HG03066 (cell line): Measurements from ENCODE around the gene APOBEC2.
A peak's percentile ranks its signal among the peaks of the same experiment; 100 is the strongest.

Source experiments
- ATAC-seq: cut with Tn5 transposase; IDR thresholded peaks from one replicate; pipeline ENCODE4 v1.9.1; 2021; ENCODE audit warnings: low read depth; ENCODE audit not compliant: unreplicated experiment

APOBEC2 gene

GRCh38 chr6:41056768-41057490 is 3.9 kb downstream of the APOBEC2 start:
- no peak for ATAC-seq

- ATAC-seq, result no peak
These were observed 5.8 kb downstream of the APOBEC2 start for GRCh38 chr6:41058783-41059181.

DNA sequence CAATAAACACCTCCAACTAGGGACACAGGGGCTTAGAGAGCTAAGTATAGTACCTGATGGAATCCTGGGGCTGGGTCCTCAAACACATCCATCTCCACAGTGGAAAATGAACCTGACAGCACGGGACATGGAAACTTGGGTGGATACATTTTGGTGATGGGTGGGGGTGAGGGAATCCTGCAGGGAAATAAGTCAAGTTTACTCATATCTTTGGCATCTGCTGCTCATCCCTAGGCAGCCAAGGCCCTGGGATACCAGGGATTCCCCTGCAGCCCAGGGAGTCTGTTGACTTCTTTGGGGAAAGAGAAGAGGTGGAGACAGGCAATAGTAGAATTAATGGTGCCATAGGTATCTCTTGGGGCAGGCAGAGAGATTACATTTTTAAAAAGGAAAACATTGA is 6.6 kb downstream of the APOBEC2 start:
- no peak for ATAC-seq

DNA sequence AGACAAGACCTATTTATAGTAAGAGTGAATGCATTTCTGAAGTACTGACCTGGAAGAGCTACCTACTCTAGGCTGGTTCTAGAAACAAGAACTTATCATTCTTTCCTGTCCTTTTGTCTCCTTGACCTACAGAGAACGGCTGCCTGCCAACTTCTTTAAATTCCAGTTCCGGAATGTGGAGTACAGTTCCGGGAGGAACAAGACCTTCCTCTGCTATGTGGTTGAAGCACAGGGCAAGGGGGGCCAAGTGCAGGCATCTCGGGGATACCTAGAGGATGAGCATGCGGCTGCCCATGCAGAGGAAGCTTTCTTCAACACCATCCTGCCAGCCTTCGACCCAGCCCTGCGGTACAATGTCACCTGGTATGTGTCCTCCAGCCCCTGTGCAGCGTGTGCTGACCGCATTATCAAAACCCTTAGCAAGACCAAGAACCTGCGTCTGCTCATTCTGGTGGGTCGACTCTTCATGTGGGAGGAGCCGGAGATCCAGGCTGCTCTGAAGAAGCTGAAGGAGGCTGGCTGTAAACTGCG is 8.3 kb downstream of the APOBEC2 start:
- ATAC-seq, result no peak

DNA sequence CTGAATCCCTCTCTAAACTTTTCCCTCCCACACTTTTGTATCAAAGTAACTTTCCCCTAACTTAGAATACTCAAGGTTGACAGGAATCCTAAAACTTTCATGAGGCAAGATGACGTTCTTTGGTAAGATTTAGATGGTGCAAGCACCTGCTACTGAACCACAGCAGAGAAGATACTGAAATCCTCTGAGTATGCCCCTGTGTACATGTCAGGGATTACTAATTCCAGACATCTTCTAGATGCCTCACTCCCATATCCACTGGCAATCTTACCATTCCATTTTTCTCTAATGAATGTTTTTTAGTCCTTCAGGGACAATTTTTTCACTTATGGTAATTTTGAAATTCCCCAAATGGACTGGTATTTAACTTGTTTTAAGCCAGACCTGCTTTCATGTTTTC is 9.1 kb downstream of the APOBEC2 start:
- no peak for ATAC-seq

DNA sequence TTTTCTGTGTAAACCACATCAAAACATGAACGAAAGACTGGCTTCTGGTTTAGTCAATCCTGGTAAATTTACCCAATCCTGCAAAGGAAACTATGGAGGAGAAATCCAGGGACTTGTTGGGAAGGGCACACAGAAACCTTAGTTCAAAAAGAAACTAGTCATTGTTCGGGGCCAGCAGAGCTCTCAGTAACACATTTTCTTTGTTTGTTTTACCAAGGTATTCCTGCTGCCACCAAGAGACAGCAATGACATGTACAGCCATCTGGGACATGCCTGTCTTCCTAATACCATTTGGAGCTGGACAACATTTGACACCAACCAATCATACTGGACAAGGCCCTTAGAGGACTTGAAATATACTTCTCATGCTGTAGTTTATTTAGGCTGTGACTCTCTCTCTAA is 10.9 kb downstream of the APOBEC2 start:
- ATAC-seq, result no peak

DNA sequence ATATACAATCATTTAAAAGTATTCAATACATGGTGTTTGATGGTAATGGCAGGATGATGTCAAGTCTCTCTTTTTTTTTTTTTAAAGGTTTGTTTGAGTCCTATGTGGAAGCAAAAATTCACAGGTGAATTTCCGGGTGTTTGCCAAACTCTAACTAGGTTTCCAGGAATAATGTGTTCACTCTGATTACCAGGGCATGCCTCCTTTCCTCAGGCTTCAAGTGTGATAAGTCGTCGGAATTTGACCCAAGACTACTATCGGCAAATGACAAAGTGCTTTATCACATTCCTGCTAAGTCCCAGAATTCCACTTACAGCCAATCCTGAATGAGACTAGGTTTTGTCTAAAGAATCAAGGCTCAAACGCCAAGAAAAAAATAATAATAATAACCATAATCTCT is 11.8 kb downstream of the APOBEC2 start:
- no peak for ATAC-seq

- ATAC-seq, result no peak
These were observed 12.6 kb downstream of the APOBEC2 start for GRCh38 chr6:41065550-41066026.

DNA sequence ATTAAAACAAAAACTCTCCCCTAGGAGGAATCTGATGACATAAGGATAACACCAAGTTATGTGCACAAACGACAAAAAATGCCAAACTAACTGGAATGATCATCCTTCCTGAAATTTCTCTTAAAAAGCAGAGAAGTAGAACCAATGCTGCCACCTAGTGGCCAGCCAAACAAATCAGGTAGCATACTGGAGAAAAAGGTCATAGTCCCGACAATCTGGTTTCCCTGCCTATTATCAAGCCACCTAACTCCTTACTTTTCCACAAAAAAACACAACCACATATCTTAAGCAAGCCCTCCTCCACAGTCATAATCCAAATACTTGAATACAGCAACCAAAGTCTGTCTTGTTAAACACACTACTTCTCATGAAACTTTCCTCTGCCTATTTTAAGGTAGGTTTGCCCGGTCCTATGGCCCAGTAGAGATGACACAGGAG is 13.9 kb downstream of the APOBEC2 start:
- ATAC-seq, result no peak

GRCh38 chr6:41071501-41071922 is 18.5 kb downstream of the APOBEC2 start:
- ATAC-seq, result no peak

GRCh38 chr6:41071923-41072835 is 19.2 kb downstream of the APOBEC2 start, which contains the start of gene OARD1:
OARD1 (minus strand) TSS chr6:41072356; CDS start chr6:41071634, 722 bp downstream.
- ATAC-seq, result peak; percentile 60

- peak; percentile 60 for ATAC-seq
These were observed 19.8 kb downstream of the APOBEC2 start, which contains the start of gene NFYA for GRCh38 chr6:41072836-41073202. NFYA (plus strand) TSS chr6:41072974; CDS start chr6:41079090, 6,116 bp downstream.

- peak; percentile 31 for ATAC-seq
These were observed 20.4 kb downstream of the APOBEC2 start for GRCh38 chr6:41073203-41073967.

DNA sequence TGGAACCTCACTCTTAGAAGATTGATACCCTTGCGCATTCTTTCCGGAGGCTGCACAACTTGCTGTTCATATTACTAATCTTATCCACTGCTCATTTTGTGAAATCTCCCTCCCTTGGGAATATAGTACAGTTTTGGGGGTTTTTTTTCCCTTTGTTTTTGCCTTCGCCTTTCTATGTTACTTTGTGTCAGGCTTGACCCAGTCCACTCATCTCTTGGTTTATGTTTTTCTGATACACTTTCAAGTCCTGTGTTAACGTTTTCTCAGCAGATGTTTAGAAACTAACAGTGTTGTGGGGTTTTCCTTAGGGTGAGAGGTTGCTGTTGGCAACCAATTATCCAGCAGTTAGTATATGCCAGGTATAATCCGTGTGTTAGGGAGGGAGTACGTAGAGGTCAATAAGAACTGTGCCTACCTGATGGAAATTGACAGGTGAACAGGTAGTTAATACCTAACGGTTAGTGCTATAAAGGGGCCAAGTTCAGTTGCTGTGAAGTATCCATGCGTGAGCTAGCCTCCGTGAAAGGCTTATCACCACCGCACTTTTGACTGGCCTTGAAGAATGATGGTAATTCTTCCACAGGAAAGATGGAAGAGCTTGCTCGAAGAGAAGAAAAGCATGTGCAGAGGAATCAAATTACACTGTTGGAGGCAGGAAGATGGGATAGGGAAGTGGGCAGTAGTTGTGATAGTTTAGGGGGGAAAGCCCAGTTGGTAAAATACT is 21.1 kb downstream of the APOBEC2 start:
- no peak for ATAC-seq

DNA sequence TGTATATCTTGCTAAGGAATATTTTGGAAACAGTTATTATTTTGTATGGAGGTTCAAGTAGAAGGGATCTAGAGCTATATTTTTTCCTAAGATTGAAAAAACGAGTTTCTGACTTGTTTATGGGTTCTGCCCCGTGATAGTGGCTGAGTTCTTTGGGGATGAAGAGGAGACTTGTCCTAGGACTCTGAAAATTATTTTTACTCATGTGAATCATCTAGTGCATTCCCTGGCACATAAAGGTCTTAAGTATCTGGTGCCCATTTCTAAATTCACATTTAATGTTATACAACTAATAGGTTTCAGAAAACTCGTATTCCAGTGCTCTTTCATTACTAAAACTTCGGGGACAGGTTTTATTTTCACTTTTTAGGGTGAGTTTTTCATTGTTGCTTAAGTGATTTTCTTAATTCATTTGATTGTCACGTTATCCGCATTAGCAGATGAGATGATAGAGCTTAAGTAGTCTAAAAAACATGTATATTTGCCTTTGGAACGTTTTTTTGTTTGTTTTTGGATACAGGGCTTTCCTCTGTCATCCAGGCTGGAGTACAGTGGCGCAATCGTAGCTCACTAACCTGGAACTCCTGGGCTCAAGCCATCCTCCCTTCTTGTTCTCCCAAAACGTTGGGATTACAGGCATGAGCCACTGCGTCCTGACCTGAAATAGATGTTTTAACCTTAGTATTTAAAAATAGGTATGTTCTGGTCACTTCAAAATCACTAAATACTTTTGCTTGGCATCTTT is 21.9 kb downstream of the APOBEC2 start:
- no peak for ATAC-seq

GRCh38 chr6:41075651-41076626 is 22.9 kb downstream of the APOBEC2 start:
- ATAC-seq, result no peak

DNA sequence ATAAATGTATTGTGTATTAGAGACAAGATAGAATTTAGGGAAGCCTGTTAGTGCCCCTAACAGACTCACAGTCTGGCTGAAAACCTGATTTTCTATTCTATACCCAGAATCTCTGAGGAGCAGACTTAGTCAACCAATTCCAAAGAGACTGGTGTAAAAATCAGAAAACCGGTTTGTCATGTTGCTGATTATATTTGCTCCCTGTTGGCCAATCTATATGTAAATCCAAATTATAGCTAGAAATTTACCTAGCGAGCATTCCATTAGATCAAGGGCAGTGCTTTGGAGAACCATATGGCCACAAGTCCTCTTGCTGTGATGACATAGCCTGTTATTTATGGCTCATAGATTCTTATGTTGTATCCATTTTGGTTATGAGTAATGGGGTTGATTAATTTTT is 24.5 kb downstream of the APOBEC2 start:
- ATAC-seq, result no peak

- ATAC-seq, result no peak
These were observed 25.1 kb downstream of the APOBEC2 start for GRCh38 chr6:41078101-41078500.
